SKM-1 treated with dmso at 0.1 percent for 144 hours (cell line): ENCODE measurements around the gene FLT1.

ENCODE experiments used
- DNase-seq: peaks from one replicate; lab custom pipeline; 2025; ENCODE audit not compliant: unreplicated experiment; lab: John Stamatoyannopoulos, UW

FLT1 gene, protein sequence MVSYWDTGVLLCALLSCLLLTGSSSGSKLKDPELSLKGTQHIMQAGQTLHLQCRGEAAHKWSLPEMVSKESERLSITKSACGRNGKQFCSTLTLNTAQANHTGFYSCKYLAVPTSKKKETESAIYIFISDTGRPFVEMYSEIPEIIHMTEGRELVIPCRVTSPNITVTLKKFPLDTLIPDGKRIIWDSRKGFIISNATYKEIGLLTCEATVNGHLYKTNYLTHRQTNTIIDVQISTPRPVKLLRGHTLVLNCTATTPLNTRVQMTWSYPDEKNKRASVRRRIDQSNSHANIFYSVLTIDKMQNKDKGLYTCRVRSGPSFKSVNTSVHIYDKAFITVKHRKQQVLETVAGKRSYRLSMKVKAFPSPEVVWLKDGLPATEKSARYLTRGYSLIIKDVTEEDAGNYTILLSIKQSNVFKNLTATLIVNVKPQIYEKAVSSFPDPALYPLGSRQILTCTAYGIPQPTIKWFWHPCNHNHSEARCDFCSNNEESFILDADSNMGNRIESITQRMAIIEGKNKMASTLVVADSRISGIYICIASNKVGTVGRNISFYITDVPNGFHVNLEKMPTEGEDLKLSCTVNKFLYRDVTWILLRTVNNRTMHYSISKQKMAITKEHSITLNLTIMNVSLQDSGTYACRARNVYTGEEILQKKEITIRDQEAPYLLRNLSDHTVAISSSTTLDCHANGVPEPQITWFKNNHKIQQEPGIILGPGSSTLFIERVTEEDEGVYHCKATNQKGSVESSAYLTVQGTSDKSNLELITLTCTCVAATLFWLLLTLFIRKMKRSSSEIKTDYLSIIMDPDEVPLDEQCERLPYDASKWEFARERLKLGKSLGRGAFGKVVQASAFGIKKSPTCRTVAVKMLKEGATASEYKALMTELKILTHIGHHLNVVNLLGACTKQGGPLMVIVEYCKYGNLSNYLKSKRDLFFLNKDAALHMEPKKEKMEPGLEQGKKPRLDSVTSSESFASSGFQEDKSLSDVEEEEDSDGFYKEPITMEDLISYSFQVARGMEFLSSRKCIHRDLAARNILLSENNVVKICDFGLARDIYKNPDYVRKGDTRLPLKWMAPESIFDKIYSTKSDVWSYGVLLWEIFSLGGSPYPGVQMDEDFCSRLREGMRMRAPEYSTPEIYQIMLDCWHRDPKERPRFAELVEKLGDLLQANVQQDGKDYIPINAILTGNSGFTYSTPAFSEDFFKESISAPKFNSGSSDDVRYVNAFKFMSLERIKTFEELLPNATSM (N-terminal part only)

DNA sequence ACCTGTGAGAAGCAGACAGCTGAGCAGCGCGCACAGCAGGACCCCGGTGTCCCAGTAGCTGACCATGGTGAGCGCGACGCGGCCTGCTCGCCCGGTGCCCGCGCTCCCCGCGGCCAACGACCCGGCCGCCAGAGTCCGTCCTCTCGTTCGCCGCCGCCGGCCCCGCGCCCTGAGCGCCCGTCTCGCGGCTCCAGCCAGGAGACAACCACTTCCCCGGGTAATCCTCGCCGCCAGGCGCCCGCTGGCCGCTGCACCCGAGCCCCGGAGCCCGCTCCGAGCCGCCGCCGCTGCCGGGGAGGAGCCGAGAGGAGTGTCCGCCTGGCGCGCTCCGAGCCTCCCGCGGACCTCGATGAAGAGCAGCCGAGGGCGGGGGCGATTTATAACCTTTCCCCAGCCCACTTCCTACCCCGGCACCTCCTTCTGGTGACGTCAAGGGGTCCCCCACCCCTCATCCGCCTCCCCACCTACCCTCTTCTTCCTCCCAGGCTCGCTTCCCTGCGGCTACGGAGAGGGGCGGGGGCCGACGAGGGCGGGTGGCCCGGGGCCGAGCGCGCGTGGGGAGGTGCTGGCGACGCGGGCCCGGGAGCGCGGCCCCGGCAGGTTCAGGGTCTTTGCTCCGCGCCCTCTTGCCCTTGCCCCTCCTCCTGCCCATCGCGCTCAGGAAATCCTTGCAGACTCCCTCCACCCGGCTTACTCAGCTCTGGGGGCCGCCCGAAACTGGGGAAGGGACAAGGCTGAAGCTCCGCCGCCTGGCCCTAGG lies at the start of gene FLT1:
FLT1 (minus strand) TSS at position 351 of the 760 bp plus-strand sequence; CDS start at position 66, 285 bp downstream.
- DNase-seq: peak; percentile 29

DNA sequence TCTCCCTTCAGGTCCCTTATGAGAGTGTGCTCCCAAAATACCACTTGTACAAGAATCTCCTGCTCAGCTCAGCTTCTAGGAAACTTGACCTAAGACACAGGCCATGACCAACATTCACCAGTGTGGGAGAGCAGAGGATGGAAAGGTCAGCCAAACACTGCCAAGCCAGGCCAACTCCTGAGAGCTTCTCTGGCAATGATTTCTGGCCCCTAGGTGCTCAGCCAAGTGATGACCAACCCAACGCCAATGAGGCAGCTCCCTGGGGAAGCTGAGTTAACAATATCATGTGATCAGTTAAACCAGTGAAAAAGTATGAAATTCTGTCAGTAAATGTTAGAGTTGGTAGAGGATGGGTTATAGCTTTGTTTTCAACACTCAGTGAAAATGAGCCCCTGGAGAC lies 49.1 kb upstream of the FLT1 start:
- DNase-seq: no peak

DNA sequence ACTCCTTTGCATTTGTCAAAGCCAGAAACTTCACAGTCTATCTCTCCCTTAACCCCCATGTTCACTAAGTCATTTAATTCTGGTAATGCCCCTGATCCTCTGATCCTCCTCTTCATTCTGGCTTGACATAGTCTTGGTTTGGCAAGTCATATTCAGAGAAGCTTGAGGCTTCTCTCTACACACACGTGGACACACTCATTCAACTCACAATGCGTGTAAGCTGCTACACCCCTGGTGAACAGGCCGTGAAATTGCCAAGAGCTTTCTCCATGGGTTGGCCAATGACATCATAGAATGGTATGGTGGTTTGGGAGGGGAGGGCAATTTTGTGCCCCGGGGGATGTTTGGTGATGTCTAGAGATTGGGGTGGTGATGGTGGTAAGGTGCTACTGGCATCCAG lies 47.9 kb upstream of the FLT1 start:
- DNase-seq: no peak

DNA sequence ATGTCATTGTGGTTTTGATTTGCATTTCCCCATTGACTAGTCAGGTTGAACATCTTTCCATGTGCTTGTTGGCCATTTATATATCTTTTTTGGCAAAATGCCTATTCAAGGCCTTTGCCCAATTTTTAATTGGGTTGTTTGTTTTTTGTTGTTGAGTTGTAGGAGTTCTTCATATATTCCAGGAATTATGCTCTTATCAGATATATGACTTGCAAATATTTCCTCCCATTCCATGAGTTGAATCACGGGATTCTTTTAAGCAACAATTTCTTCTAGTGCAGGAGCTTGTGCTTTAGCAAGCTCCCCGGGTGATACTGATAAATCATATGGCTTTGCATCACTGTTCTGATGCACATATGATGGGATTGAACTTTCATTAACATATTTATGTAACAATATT lies 47.0 kb upstream of the FLT1 start:
- DNase-seq: no peak

DNA sequence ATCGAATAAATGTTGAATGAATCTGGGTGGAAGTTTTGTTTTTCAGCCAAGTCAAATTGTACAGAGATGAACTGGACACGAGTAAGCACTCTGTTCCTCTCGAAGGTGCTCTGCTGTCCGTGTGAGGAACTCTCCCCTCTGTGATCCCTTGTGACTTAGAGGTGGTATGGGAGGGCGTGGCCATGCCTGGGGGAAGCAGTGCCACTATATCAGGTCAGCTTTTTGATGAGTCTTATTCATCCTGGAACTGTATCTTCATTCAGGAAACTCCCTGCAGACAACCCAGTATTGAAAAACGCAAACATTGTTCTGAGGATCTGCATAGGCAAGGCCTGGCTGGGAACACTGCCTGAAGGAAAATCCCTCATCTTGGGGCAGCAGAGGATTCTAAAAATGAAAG lies 45.7 kb upstream of the FLT1 start:
- DNase-seq: no peak

DNA sequence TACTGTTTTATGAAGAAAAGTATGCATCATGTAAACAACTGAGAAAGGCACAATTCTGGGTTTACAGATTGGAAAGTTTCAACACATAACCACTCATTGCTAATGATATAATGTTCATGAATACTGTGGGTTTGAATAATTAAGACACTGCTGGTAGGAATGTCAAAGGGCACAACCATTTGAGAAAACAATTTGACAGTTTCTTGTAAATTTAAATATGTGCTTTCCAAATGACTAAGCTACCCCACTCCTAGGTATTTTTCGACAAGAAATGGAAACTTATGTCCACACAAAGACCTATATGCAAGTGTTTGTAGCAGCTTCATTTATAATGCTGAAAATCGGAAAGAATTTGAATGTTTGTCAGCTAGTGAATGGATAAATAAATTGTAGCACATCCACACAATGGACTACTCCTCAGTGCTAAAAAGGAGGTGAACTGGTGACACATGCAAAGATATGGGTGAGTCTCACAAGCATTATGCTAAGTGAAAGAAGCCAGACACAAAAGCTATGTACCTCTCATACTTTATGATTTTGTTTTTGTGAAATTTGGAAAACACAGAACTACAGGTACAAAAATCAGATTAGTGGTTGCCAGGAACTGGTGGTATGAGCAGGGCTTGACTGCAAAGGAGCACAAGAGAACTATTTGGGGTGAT lies 44.8 kb upstream of the FLT1 start:
- no peak for DNase-seq

DNA sequence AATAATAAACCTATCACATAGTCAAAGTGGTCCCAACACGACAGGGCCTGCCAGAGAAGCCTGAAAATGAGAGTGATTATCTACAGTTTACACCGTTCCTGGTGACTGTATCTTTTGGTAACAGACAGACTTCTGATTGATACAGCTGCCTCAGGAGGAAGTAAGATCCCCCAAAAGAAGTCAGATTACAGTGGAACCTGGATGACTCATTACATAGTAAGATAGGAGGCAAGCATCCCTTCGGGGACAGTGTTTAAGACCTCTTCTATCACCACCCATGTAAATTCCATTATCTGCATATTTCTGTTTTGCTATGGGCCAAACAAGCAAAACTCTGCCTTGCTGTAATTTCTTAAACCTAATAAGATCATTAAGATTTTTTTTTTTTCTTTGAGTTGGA lies 44.0 kb upstream of the FLT1 start:
- DNase-seq: no peak

DNA sequence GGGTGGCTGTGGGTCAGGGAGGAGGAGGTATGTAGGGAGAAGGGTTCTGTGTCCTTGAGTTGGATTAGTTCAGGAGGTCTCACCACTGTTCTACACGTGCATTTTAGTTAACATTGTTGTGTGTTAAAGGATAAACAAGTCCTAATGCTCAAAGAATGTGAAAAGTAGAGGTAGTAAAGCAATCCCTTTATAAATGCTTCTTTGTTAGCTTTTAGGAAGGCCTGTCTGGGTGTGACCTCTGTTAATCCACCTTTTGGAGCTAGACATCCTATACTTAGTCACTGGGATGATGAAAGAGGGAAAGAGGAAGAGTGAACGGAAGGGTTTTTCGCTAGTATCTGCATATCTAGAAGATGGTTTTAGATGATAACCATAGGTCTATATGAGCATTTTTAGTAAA lies 42.2 kb upstream of the FLT1 start:
- DNase-seq: peak; percentile 74

DNA sequence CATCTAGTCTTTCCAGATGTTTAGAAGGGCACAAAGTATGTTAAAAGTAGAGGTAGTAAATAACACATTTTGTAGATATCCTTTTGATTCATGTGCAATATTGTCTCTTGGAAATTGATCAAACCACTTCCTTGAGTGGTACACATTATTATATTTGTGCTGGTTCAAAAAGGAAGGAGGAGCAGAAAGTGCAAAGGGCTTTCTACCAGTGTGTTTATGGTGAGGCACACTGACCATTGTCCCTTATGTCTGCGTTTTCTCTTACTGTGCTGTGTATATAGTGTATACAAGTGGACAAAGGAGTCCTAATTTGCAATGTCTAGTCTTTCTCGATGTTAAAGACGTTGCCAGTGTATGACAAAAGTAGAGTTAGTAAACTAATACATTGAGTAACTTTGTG lies 41.4 kb upstream of the FLT1 start:
- DNase-seq: no peak

DNA sequence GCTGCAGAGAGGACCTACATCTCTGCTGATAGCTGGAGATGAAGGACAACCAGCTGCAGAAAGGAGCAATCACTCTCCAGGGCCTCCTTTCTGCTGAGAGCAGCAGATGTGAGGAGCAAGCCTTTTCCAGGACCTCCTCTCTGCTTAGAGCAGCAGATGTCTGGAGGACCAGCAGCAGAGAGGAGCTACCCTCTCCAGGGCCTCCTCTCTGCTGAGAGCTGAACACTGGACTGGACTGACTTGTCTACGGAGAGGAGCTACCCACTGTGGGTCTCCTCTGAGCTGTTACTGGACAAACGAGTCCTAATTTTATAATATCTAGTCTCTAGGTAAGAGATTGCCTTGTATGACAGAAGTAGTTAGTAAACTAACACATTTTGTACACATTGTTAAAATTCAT lies 40.8 kb upstream of the FLT1 start:
- DNase-seq: no peak

DNA sequence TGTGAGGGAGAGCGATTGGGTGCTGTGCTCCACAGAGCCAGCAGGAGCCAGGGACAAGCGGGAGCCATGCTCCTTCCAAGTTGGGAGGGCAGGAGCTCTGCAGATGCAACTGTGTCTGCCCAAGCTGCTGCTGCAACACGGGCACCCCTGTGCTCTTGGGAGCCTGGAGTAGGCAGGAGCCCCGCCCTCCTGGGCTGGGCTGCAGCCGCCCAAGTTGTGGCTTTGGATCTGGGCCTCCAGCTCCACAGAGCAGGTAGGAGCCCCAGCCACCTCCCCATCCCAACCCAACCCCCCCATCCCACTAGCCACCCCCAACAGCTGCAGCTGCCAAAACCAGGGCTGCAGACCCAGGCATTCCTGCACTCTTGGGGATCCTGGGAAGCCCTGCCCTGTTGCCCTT lies 39.9 kb upstream of the FLT1 start:
- no peak for DNase-seq

DNA sequence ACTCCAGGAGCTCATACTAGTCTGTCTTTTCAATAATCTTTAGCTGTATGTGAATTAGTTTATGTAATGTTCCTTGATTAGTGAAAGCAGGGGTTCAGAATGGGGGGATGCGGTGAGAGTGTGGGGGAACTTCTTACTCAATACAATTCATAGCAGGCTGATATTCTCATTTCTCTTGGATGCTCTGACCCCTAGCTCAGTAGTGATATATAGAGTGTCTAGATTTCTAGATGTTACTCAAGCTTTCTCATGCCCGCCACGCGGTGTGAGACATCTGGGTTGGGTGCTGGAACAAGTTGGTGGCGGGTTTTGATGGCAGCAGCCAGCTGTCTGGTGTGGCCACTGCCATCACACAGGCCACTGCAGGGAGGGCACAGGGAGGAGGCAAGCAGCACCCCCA lies 39.3 kb upstream of the FLT1 start:
- DNase-seq: no peak

DNA sequence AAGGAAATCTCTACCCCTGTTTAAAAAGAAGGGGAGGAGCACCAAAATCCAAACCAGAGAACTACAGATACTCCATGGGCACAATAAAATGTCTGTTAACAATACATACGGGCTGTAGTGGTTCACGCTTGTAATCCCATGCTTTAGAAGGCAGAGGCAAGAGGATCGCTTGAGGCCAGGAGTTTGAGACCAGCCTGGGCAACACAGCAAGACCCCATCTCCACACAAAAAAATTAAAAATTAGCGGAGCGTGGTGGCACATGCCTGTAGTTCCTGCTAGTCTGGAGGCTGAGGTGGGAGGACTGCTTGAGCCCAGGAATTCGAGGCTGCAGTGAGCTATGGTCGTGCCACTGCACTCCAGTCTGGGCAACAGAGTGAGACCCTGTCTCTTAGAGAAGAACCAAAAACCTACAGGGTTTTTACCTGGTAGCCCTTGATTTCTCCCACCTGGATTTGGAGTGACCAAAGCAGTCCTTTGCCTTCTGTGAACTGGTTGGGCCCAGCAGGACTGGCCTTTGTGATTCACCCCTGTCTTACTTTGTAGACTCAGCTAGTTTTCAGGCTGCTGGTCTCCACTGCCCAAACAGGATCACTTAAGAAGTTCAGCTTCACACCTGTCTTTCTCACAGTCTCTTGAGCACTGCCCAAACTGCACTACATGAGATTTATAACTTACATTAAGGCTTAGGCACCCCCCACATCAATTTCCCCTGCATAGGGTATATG lies 38.7 kb upstream of the FLT1 start:
- DNase-seq: no peak

DNA sequence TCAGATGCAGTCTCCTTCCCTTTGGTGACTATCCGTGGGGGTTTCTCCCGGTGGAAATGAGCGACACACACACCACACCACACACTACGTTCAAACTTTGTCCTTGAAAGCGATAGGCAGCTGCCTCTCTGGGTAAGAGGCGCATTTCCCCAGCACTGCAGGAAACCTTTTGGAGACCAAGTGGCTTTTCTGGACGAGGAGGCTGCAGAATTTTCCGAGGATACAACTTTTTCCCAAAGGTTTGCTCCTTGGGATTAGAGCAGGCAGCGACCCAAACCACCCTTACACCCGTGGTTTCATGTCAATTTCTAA lies 38.2 kb upstream of the FLT1 start:
- no peak for DNase-seq

DNA sequence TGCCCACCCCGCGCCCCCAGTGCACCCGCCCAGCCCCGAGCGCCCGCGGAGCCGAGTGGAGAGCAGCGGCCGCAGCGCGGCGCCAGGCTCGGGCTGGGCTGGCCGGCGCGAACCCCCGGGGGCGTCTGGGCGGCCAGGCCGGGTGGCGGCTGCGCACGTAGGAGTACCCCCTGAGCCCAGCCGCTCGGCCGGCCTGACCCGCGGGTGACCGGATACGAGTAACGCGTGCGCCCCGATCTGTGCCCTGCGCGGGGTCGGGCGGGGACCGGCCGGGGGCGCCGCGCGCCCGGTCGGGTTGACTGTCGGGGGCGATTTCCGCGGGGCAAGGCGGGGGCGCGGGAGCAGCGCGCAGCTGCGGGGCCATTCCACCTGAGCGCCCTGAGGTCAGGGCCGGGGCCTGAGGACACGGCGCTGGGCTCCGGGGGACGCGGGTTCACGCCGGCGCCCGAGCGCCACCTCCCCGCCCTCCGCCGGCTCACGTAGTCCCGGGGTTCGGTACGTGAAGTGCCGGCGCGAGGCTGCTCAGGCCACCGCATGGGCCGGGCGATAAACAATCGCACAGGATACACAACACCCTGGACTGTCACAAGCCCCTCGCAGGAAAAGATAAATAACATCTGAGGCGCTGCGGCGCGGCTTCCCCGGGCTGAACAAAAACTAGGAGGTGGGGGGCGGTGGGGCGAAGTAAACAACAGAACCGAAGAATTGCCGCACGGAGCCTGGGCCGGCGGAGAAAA lies 37.6 kb upstream of the FLT1 start:
- no peak for DNase-seq

DNA sequence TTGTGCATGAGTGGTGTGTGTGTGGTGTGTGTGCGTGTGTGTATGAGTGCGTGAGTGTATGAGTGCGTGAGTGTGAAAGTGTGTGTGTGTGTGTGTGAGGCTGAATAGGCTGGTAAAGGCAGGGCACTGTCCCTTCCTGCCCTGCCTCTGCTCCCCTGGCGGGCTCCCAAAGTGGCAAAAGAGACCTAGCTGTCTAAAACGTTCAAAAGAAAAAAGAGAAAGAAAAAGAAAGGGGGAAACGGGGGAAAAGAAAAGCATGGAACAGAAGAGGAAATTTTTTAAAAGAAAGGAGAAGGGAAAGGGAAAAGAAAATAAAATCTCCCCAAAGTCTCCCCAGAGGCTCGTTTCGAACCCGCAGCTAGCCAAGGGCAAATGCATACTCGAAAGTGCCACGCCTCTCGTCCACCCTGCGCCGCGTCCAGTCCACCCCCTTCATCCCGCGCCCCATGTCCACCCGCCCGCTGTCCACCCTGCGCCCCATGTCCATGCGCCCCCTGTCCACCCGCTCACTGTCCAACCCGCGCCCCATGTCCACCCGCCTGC lies 37.0 kb upstream of the FLT1 start:
- no peak for DNase-seq

DNA sequence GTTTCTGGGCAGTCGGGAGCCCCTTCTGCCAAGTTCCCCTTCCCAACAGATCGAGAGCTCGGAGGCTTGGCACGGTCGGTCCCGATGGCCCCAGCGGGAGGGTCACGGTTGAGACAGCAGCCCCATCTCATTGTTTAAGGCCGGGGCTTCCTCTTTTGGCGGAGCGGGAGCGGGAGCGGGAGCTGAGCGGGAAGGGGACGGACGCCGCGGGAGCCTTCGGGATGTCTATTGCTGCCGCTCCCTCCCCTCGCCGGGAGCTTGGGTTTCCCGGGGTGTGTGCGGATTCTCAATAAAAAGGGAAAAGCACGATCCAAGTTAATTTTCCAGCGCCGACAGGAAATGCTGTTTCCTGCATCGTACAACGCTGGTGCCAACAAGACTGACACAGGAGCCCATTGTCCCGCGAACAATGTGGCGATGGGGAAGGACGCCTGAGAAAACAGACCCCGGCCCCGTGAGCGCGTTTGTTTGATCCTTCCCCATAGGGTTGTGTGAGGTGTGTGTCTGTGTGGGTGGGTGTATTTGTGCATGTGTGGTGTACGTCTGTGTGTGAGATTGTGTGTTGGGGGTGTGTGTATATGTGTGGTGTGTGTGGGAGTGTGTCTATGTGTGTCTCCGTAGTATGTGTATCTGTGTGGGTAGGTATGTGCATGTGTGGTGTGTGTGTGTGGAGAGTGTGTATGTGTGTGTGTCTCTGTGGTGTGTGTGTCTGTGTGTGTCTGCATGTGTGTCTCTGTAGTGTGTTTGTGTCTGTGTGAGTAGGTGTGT lies 36.3 kb upstream of the FLT1 start:
- DNase-seq: peak; percentile 51

DNA sequence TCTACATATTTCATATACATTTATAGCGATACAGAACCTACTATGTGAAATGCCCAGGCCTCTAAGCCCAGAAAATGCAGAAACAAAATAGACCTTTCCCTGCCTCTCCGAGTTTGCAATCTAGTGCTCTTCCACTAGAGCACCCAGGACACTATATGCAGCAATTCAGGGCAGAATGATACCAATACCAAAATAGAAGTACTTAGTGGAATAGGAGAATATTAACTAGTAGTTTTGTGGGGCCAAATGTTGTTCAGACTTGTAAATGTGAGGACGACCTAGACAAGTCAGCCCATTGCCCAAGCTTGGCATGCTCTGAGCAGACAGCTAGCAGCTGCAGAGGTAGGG lies 35.8 kb upstream of the FLT1 start:
- DNase-seq: peak; percentile 51
